ENCODE measurements around the gene SPRING1. TPM values are rescaled to one million over a fixed set of nuclear protein-coding genes. Genes with fewer than 3 reads are reported as not detected.

Gene SPRING1
- total and polyA plus RNA-seq, 2 of the 4 experiments (the other 2 are of a cell fraction) = 12.4 to 14.0 TPM

GRCh38 chr12:116727261-116727660, 10.6 kb downstream of the SPRING1 start:
- Histone ChIP-seq H2AFZ (replicated peaks; ENCODE audit: low read length, poor library complexity) (no peak overlapping the region), H2BK15ac (ENCODE audit: low read depth, low read length) (no peak overlapping the region), H3K4ac (ENCODE audit: low read depth, low read length) (no peak overlapping the region), H2AK5ac (ENCODE audit: low read depth, low read length) (no peak overlapping the region), H3K36me3 (ENCODE audit: control insufficient read depth, insufficient read depth, low read length) (peaks cover 2% of the 10 kb centered on the region; the same call in 1 of the 2 replicates), H3K9ac (ENCODE audit: low read depth, low read length) (no peak overlapping the region), H3K4me1 (ENCODE audit: control insufficient read depth, insufficient read depth, low read length) (no peaks in the 10 kb centered on the region), H4K5ac (ENCODE audit: low read depth, low read length) (no peak overlapping the region), H3K23ac (ENCODE audit: low read depth, low read length) (no peak overlapping the region), H3K9me3 (ENCODE audit: control insufficient read depth, insufficient read depth, low read length) (no peaks in the 10 kb centered on the region), H3K79me1 (ENCODE audit: low read depth in 1 of 2, low read length in 2 of 2) (peaks cover 39 to 46% of the 10 kb centered on the region in 2 experiments), H3K4me3 (ENCODE audit: insufficient read depth, low read depth, low read length) (no peak overlapping the region), H3K18ac (ENCODE audit: low read depth, low read length) (no peak overlapping the region), H4K91ac (ENCODE audit: insufficient read depth, low read depth, low read length) (no peak overlapping the region), H3K27me3 (ENCODE audit: control insufficient read depth, insufficient read depth, low read length) (no peaks in the 10 kb centered on the region), H3K9me1 (ENCODE audit: insufficient read depth, low read length) (peaks cover 15% of the 10 kb centered on the region), H3K27ac (ENCODE audit: insufficient read depth, low read length) (no peak overlapping the region), H3K56ac (ENCODE audit: extremely low read depth, insufficient read depth, low read length) (no peak overlapping the region), H2AK9ac (replicated peaks; ENCODE audit: low read depth, low read length, poor library complexity) (no peak overlapping the region), H4K8ac (ENCODE audit: low read depth in 2 of 2, low read length in 2 of 2) (no peak overlapping the region), H2BK120ac (ENCODE audit: low read depth, low read length) (no peak overlapping the region), H3K4me2 (ENCODE audit: low read depth, low read length) (no peak overlapping the region), H2BK20ac (ENCODE audit: low read depth, low read length) (no peak overlapping the region), H4K20me1 (ENCODE audit: insufficient read depth, low read length) (peaks cover 20% of the 10 kb centered on the region; the same call in 1 of the 2 replicates), H2BK5ac (ENCODE audit: low read depth, low read length, poor library complexity, severe bottlenecking) (no peak overlapping the region), H3K14ac (replicated peaks; ENCODE audit: low read depth, low read length) (no peak overlapping the region)
- intact Hi-C loops (cut with micrococcal nuclease) = no loop called here
- no peak for DNase-seq
- dilution Hi-C loops (cut with HindIII; ENCODE audit: low sequenced_read_pairs, unreplicated experiment) = no loop called here
- no TSS peak for BruUV-seq (replicated peaks)
- ATAC-seq (ENCODE audit: low read depth) = no peak
- in situ Hi-C loops (cut with MboI; ENCODE audit: low sequenced_read_pairs) = no loop called here
- no peak for TF ChIP-seq MAZ (IDR thresholded peaks at IDR 0.05; ENCODE audit: borderline replicate concordance, low read depth, low read length)
- TF ChIP-seq FOS (IDR thresholded peaks at IDR 0.05; ENCODE audit: low read depth, low read length) = no peak
- TF ChIP-seq RCOR1 (IDR thresholded peaks at IDR 0.05; ENCODE audit: insufficient replicate concordance, low read length) = no peak
- no peak for TF ChIP-seq RFX5 (IDR thresholded peaks at IDR 0.05; ENCODE audit: low read depth, low read length)
- no peak for TF ChIP-seq NFE2L2 (IDR thresholded peaks at IDR 0.05; ENCODE audit: low read depth, low read length)
- TF ChIP-seq MXI1 (IDR thresholded peaks at IDR 0.05; ENCODE audit: borderline replicate concordance, low read depth, low read length) = no peak
- TF ChIP-seq BHLHE40 (IDR thresholded peaks at IDR 0.05; ENCODE audit: low read depth, low read length) = no peak
- no peak for TF ChIP-seq CEBPB (IDR thresholded peaks at IDR 0.05; ENCODE audit: low read depth, low read length)
- no peak for TF ChIP-seq SMC3 (IDR thresholded peaks at IDR 0.05; ENCODE audit: low read depth, low read length)
- TF ChIP-seq MAFK (IDR thresholded peaks at IDR 0.05; ENCODE audit: low read depth, low read length) = no peak
- no peak for TF ChIP-seq POLR2A (IDR thresholded peaks at IDR 0.05; ENCODE audit: low read depth, low read length)
- TF ChIP-seq CHD1 (IDR thresholded peaks at IDR 0.05; ENCODE audit: low read depth, low read length) = no peak
- no peak for TF ChIP-seq RAD21 (IDR thresholded peaks at IDR 0.05; ENCODE audit: low read length)
- TF ChIP-seq USF2 (IDR thresholded peaks at IDR 0.05; ENCODE audit: low read depth, low read length) = no peak
- TF ChIP-seq, protein P1, sequence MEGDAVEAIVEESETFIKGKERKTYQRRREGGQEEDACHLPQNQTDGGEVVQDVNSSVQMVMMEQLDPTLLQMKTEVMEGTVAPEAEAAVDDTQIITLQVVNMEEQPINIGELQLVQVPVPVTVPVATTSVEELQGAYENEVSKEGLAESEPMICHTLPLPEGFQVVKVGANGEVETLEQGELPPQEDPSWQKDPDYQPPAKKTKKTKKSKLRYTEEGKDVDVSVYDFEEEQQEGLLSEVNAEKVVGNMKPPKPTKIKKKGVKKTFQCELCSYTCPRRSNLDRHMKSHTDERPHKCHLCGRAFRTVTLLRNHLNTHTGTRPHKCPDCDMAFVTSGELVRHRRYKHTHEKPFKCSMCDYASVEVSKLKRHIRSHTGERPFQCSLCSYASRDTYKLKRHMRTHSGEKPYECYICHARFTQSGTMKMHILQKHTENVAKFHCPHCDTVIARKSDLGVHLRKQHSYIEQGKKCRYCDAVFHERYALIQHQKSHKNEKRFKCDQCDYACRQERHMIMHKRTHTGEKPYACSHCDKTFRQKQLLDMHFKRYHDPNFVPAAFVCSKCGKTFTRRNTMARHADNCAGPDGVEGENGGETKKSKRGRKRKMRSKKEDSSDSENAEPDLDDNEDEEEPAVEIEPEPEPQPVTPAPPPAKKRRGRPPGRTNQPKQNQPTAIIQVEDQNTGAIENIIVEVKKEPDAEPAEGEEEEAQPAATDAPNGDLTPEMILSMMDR (conservative IDR thresholded peaks at IDR 0.05; ENCODE audit: low read depth, low read length) = no peak
- TF ChIP-seq ELK1 (IDR thresholded peaks at IDR 0.05; ENCODE audit: borderline replicate concordance, low read depth, low read length) = no peak
- POLR2A ChIA-PET (ENCODE audit: unreplicated experiment) = no interaction called here
- CTCF ChIA-PET = interaction anchor here (1.1 to 1.3 kb wide), 2 partner anchors 12 to 19 kb away, joined by 3 to 4 read pairs; no protein-coding TSS in a partner anchor
- WGBS, 2 experiments (ENCODE audit: extremely low coverage in 2 of 2, insufficient read length in 1 of 2) = 80% methylated on average over 1 of the region's 3 CpGs; no CpG with 5 or more reads in 1 of the 2 experiments
